GM13976 (cell line): ENCODE results near the gene SPEF1.

Source experiments
- DNase-seq: peaks from one replicate; pipeline ENCODE4 v3.0.0; 2012; ENCODE audit warnings: low spot score
- CTCF ChIP-seq: IDR thresholded peaks from 2 replicates; pipeline ENCODE4 v1.5.1; 2012; ENCODE audit warnings: borderline replicate concordance, mild to moderate bottlenecking; ENCODE audit not compliant: insufficient read depth; ENCODE audit errors: extremely low read depth, missing control alignments, control extremely low read depth
- in situ Hi-C: fragments of 300-500 bp; cut with MboI; formaldehyde crosslinking; loops from one replicate; pipeline ENCODE4 v1.12.0; 2022; ENCODE audit warnings: low sequenced_read_pairs, mixed read lengths, inconsistent platforms; ENCODE audit not compliant: unreplicated experiment

SPEF1 gene

GRCh38 chr20:3800878-3801260, 19.6 kb upstream of the SPEF1 start:
- TF ChIP-seq CTCF, result no peak
- in situ Hi-C loops, result no loop called here

GRCh38 chr20:3800256-3800877, 19.1 kb upstream of the SPEF1 start:
- no peak for DNase-seq
- in situ Hi-C loops, result no loop called here
- no peak for TF ChIP-seq CTCF

More at GRCh38 chr20:3800878-3801260, 19.6 kb upstream of the SPEF1 start:
- DNase-seq, result no peak

GRCh38 chr20:3798908-3799248, 17.6 kb upstream of the SPEF1 start:
- TF ChIP-seq CTCF, result no peak
- no peak for DNase-seq
- in situ Hi-C loops, result no loop called here

GRCh38 chr20:3798373-3798768, 17.1 kb upstream of the SPEF1 start:
- TF ChIP-seq CTCF, result no peak
- no peak for DNase-seq
- in situ Hi-C loops, result no loop called here

- no peak for DNase-seq
- no peak for TF ChIP-seq CTCF
- in situ Hi-C loops, result no loop called here
Observed at GRCh38 chr20:3797592-3798372, 16.5 kb upstream of the SPEF1 start.

- TF ChIP-seq CTCF, result no peak
- no peak for DNase-seq
- in situ Hi-C loops, result no loop called here
Observed at GRCh38 chr20:3797226-3797545, 15.9 kb upstream of the SPEF1 start.
